Fibroblast of pulmonary artery (primary cell): Measurements from ENCODE around the gene CADPS.

Experiments used
- DNase-seq: peaks from one replicate; pipeline ENCODE4 v3.0.0-alpha.2; 2010; ENCODE audit warnings: low read depth
- H3K4me3 ChIP-seq: replicated peaks from 2 replicates; pipeline ENCODE4 v1.5.1; 2011; ENCODE audit warnings: low read depth, mild to moderate bottlenecking, control low read depth, low read length, moderate library complexity
- CTCF ChIP-seq: IDR thresholded peaks from 2 replicates; pipeline ENCODE4 v1.5.1; 2011; ENCODE audit warnings: mild to moderate bottlenecking, control low read depth, low read length, inconsistent platforms; ENCODE audit errors: missing control alignments

Gene CADPS

GRCh38 chr3:62371720-62372591 is 503.3 kb downstream of the CADPS start:
- H3K4me3 ChIP-seq: no peak overlapping the region
- TF ChIP-seq CTCF: no peak
- DNase-seq: no peak

- DNase-seq: no peak
- no peak overlapping the region for H3K4me3 ChIP-seq
- no peak for TF ChIP-seq CTCF
Measured at GRCh38 chr3:62370858-62371719, 504.1 kb downstream of the CADPS start.

GRCh38 chr3:62370112-62370857 is 504.9 kb downstream of the CADPS start:
- DNase-seq: no peak
- no peak for TF ChIP-seq CTCF
- H3K4me3 ChIP-seq: no peak overlapping the region

GRCh38 chr3:62369476-62369743 is 505.8 kb downstream of the CADPS start:
- no peak for TF ChIP-seq CTCF
- no peak for DNase-seq
- no peak overlapping the region for H3K4me3 ChIP-seq

- no peak overlapping the region for H3K4me3 ChIP-seq
- TF ChIP-seq CTCF: no peak
- no peak for DNase-seq
Measured at GRCh38 chr3:62368705-62369475, 506.3 kb downstream of the CADPS start.

GRCh38 chr3:62368290-62368704 is 506.9 kb downstream of the CADPS start:
- no peak for DNase-seq
- H3K4me3 ChIP-seq: no peak overlapping the region
- TF ChIP-seq CTCF: no peak
